Activated naive CD4-positive, alpha-beta T cell treated with anti-CD3 and anti-CD28 coated beads, Interleukin-2, amount 10 ng/mL, durations not matched to agents 7 days and 5 days (primary cell): Measurements from ENCODE around the gene LIN7A.

Source experiments
- CTCF ChIA-PET: fragments of 350-600 bp; sonication (Branson Sonifier 250); formaldehyde crosslinking; loops from one replicate; lab custom pipeline; 2021; ENCODE audit warnings: antibody characterized with exemption; lab: Charles Lee
- DNase-seq: peaks from one replicate; pipeline ENCODE4 v3.0.0-alpha.2; 2020
- H3K27ac Mint-ChIP-seq: one replicate; pipeline ENCODE4 v1.8.0; 2021; ENCODE audit warnings: mild to moderate bottlenecking, moderate library complexity, mixed read lengths
- H3K27me3 Mint-ChIP-seq: one replicate; pipeline ENCODE4 v1.8.0; 2021; ENCODE audit warnings: mild to moderate bottlenecking, mixed read lengths
- H3K36me3 Mint-ChIP-seq: one replicate; pipeline ENCODE4 v1.8.0; 2021; ENCODE audit warnings: mixed read lengths
- H3K4me1 Mint-ChIP-seq: one replicate; pipeline ENCODE4 v1.8.0; 2021; ENCODE audit warnings: mixed read lengths
- H3K4me3 Mint-ChIP-seq: one replicate; pipeline ENCODE4 v1.8.0; 2021; ENCODE audit warnings: mild to moderate bottlenecking, moderate library complexity, mixed read lengths
- H3K9me3 Mint-ChIP-seq: one replicate; pipeline ENCODE4 v1.8.0; 2021; ENCODE audit warnings: mixed read lengths

Gene LIN7A

GRCh38 chr12:80939231-80939950, 1.7 kb upstream of the LIN7A start:
- peaks cover 6% of the 10 kb centered on the region for H3K4me1 Mint-ChIP-seq
- no peaks in the 10 kb centered on the region for H3K9me3 Mint-ChIP-seq
- no peaks in the 10 kb centered on the region for H3K36me3 Mint-ChIP-seq
- CTCF ChIA-PET: no interaction called here
- H3K27ac Mint-ChIP-seq: no peak overlapping the region
- no peak overlapping the region for H3K4me3 Mint-ChIP-seq
- no peak for DNase-seq
- H3K27me3 Mint-ChIP-seq: peaks cover 29% of the 10 kb centered on the region

DNA sequence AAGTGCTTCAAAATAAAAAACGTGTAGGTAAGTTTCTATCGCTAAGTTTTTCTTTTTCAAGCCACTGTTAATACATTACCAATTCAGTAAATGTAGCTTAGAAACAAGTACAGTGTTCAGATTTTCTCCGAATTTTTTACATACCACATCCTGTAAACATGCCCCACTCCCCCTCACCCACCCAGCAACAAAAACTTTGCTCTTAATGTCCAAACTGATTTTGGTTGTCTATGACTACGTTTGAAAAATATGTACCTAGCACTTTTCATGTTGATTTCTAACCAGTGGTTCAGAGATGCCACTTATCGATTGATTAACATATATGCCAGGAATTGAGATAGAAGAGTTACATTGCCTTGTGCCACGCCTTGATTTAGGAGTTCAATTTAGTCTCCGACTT, 663 bp upstream of the LIN7A start:
- Mint-ChIP-seq H3K36me3 (no peaks in the 10 kb centered on the region), H3K27ac (no peak overlapping the region), H3K27me3 (peaks cover 29% of the 10 kb centered on the region), H3K4me1 (peaks cover 6% of the 10 kb centered on the region), H3K4me3 (no peak overlapping the region), H3K9me3 (no peaks in the 10 kb centered on the region)
- DNase-seq: no peak
- CTCF ChIA-PET: no interaction called here

DNA sequence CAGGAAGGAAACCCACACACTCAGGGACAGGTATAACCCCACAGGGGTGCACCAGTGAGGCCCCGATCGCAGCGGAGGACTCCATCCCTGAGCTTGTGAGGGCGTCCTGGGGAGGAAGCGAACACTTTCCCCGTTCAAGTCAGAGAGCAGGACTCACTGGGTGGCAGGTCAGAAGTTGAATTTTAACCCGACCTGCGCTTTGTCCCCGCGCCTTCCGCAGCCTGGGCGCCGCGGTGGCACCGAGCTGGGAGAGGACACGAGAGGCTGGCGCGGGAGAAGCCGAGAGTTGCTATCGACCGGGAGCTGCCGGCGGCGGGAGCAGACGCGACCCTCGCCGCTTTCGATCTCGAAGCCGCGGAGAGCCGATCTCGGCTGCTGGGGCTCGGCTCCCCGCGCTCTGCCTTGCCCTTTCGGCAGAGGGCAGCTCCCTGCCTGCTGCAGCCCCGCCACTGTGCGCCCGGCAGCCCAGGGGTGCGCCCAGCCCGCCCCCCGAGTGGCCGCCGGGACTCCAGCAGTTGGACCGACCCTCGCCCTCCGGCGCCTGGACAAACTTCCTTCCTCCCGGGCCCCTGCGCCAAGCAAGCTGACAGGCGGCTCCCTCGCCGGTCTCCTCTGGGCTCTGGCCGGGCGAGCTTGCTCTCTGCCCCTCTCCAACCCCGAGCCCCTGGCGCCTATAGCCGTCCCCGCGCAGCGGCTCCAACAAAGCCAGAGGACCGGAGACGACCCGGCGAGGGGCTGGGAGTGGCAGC, 918 bp downstream of the LIN7A start:
- DNase-seq: no peak
- no peak overlapping the region for H3K4me3 Mint-ChIP-seq

GRCh38 chr12:80936353-80936641, 1.4 kb downstream of the LIN7A start:
- peaks cover 29% of the 10 kb centered on the region for H3K27me3 Mint-ChIP-seq
- no peaks in the 10 kb centered on the region for H3K9me3 Mint-ChIP-seq
- peaks cover 6% of the 10 kb centered on the region for H3K4me1 Mint-ChIP-seq
- CTCF ChIA-PET: no interaction called here
- no peak for DNase-seq
- H3K4me3 Mint-ChIP-seq: no peak overlapping the region
- H3K27ac Mint-ChIP-seq: no peak overlapping the region
- no peaks in the 10 kb centered on the region for H3K36me3 Mint-ChIP-seq

More for the DNA sequence above, 918 bp downstream of the LIN7A start:
- H3K4me1 Mint-ChIP-seq: peaks cover 6% of the 10 kb centered on the region
- CTCF ChIA-PET: no interaction called here
- no peak overlapping the region for H3K27ac Mint-ChIP-seq
- H3K9me3 Mint-ChIP-seq: no peaks in the 10 kb centered on the region
- peaks cover 29% of the 10 kb centered on the region for H3K27me3 Mint-ChIP-seq
- no peaks in the 10 kb centered on the region for H3K36me3 Mint-ChIP-seq

GRCh38 chr12:80935111-80935510, 2.6 kb downstream of the LIN7A start:
- CTCF ChIA-PET: no interaction called here
- no peak overlapping the region for H3K4me3 Mint-ChIP-seq
- peaks cover 29% of the 10 kb centered on the region for H3K27me3 Mint-ChIP-seq
- no peak overlapping the region for H3K27ac Mint-ChIP-seq
- DNase-seq: no peak
- H3K36me3 Mint-ChIP-seq: no peaks in the 10 kb centered on the region
- H3K4me1 Mint-ChIP-seq: peaks cover 6% of the 10 kb centered on the region
- no peaks in the 10 kb centered on the region for H3K9me3 Mint-ChIP-seq

DNA sequence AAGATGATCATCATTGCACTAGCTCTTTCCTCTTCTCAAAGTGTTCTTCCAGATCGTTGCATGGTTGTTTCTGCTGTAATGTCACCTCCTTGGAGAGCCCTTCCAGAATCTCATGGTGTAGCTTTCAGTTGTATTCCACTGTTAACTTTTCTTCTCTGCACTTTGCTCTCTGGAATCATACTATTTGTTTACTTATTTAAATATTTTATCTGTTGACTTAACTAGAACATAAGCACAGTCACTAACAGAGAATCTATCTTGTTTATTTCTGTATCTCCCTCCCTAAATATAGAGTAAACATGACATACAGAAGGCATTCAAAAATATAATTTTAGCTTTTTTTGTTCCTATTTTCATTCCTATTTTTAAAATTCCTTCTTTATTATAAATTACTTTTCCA, 11.8 kb downstream of the LIN7A start:
- no peak overlapping the region for H3K27ac Mint-ChIP-seq
- CTCF ChIA-PET: no interaction called here
- H3K36me3 Mint-ChIP-seq: no peaks in the 10 kb centered on the region
- H3K27me3 Mint-ChIP-seq: no peaks in the 10 kb centered on the region
- no peaks in the 10 kb centered on the region for H3K4me1 Mint-ChIP-seq
- peaks cover 2% of the 10 kb centered on the region for H3K9me3 Mint-ChIP-seq
- DNase-seq: no peak
- no peak overlapping the region for H3K4me3 Mint-ChIP-seq

DNA sequence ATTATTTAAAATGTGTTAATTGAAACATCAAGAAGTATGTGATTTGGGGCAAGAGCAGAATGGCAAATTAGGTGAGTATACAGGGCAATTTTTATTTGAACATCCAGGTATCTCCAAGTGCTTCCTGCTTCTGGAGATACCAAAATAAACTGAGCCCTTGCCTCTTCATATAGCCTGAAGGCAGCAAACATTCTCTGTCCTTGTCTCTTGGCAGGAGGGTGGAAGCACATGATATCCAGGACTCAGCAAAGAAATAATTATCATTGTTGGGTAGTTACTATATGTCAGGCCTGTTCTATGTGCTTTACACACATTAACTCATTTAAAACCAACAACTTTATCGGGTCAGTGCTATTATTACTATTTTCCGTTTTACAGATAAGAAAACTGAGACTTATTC, 12.5 kb downstream of the LIN7A start:
- Mint-ChIP-seq H3K4me1 (no peaks in the 10 kb centered on the region), H3K9me3 (peaks cover 2% of the 10 kb centered on the region), H3K4me3 (no peak overlapping the region), H3K27me3 (no peaks in the 10 kb centered on the region), H3K36me3 (no peaks in the 10 kb centered on the region), H3K27ac (no peak overlapping the region)
- CTCF ChIA-PET: no interaction called here
- DNase-seq: no peak

GRCh38 chr12:80924437-80924836, 13.3 kb downstream of the LIN7A start:
- DNase-seq: no peak
- H3K4me3 Mint-ChIP-seq: no peak overlapping the region
- CTCF ChIA-PET: no interaction called here
- peaks cover 2% of the 10 kb centered on the region for H3K9me3 Mint-ChIP-seq
- no peaks in the 10 kb centered on the region for H3K4me1 Mint-ChIP-seq
- H3K27me3 Mint-ChIP-seq: no peaks in the 10 kb centered on the region
- H3K36me3 Mint-ChIP-seq: no peaks in the 10 kb centered on the region
- H3K27ac Mint-ChIP-seq: no peak overlapping the region

DNA sequence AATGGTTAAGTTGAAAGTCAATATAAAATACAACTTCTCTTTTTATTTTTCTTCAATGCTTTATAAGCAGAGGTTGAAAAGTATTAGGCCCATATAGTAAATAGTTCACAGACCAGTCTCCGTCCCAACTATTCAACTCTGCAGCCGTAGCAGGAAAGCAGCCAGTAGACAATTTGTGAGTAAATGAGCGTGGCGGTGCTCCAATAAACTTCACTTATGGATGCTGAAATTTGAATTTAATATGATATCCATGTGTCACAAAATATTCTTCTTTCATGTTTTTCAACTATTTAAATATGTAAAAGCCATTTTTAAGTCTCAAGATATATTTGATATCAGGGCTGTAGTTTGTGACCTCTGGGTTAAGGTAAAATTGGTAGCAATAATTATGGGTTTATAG, 17.7 kb downstream of the LIN7A start:
- CTCF ChIA-PET: no interaction called here
- Mint-ChIP-seq H3K4me1 (no peaks in the 10 kb centered on the region), H3K27ac (no peak overlapping the region), H3K9me3 (no peaks in the 10 kb centered on the region), H3K36me3 (no peaks in the 10 kb centered on the region), H3K4me3 (no peak overlapping the region), H3K27me3 (no peaks in the 10 kb centered on the region)
- no peak for DNase-seq

- DNase-seq: no peak
- Mint-ChIP-seq H3K36me3 (no peaks in the 10 kb centered on the region), H3K27me3 (no peaks in the 10 kb centered on the region), H3K4me1 (no peaks in the 10 kb centered on the region), H3K9me3 (peaks cover 3% of the 10 kb centered on the region), H3K4me3 (no peak overlapping the region), H3K27ac (no peak overlapping the region)
- CTCF ChIA-PET: no interaction called here
These were observed 20.1 kb downstream of the LIN7A start for GRCh38 chr12:80917651-80918050.

DNA sequence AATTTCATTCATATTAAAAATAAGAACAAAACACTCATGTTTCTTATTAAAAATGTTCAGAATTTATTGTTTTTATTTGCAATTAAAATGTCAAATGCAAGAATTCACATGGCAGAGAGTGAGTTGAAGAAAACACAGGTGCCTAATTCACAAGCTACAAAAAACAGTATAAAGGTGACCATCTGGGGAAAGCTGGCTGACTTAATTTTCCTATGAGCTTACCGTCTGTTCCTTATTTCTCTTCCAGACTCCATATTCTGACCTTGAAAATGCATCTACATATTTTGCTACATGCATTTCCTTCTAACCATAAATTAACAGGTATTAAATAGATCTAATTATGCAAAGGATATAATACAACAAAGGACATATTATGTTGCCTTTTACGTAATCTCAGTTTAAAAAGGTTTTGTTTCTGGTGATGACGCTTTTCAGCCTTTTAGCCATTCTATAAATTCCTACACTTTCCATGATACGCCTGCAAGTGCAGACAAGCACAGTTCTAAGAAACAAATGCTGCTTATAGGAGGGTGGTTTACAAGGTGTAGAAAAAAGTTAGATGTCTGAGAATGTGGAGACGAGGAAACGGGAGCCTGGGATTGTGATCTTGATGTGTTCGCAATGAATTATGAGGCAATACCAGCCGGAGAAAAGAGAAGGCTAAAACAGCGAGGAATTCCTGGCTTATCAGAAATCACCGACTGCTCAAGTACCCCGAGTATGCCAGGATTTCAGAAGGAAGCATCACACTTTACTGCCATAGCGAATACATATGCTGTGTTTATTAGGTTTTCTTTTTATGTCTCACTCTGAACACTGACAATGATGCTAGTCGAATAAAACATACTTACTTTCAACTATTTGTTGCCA, 24.6 kb downstream of the LIN7A start:
- peaks cover 3% of the 10 kb centered on the region for H3K9me3 Mint-ChIP-seq
- H3K36me3 Mint-ChIP-seq: no peaks in the 10 kb centered on the region
- H3K27ac Mint-ChIP-seq: no peak overlapping the region
- H3K4me1 Mint-ChIP-seq: no peaks in the 10 kb centered on the region
- H3K4me3 Mint-ChIP-seq: no peak overlapping the region
- DNase-seq: no peak
- H3K27me3 Mint-ChIP-seq: no peaks in the 10 kb centered on the region
- CTCF ChIA-PET: interaction anchor here (0.5 kb wide), 1 partner anchor 8 kb away, joined by 3 read pairs; no protein-coding TSS in a partner anchor

DNA sequence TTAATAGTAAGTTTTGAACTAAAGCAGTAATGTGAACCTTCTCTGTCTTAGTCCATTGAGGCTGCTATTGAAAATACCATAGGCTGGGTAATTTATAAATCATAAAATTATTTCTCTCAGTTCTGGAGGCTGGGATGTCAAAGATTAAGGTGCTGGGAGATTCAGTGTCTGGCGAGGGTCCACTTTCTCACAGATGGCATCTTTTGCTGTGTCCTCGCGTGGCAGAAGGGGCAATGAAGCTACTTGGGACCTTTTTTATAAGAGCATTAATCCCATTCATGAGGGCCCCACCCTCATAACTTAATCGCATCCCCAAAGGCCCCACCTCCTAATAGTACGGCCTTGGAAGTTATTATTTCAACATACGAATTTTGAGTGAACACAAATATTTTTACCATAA, 28.4 kb downstream of the LIN7A start:
- no peak for DNase-seq
- Mint-ChIP-seq H3K9me3 (peaks cover 1% of the 10 kb centered on the region), H3K4me1 (no peaks in the 10 kb centered on the region), H3K4me3 (no peak overlapping the region), H3K27me3 (no peaks in the 10 kb centered on the region), H3K27ac (no peak overlapping the region), H3K36me3 (no peaks in the 10 kb centered on the region)
- CTCF ChIA-PET: no interaction called here

DNA sequence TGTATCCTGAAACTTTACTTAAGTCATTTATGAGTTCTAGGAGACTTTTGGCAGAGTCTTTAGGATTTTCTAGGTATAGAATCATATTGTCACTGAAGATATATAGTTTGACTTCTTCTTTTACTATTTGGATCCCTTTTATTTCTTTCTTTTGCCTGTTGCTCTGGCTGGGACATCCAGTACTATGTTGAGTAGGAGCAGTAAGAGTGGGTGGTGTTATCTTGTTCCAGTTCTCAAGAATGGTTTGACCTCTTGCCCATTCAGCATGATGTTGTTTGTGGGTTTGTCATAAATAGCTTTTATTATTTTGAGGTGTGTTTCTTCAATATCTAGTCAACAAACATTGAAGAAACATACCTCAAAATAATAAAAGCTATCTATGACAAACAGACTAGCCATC, 35.0 kb downstream of the LIN7A start:
- no peaks in the 10 kb centered on the region for H3K4me1 Mint-ChIP-seq
- H3K4me3 Mint-ChIP-seq: no peak overlapping the region
- no peak overlapping the region for H3K27ac Mint-ChIP-seq
- DNase-seq: no peak
- H3K27me3 Mint-ChIP-seq: no peaks in the 10 kb centered on the region
- no peaks in the 10 kb centered on the region for H3K36me3 Mint-ChIP-seq
- peaks cover 11% of the 10 kb centered on the region for H3K9me3 Mint-ChIP-seq
- CTCF ChIA-PET: no interaction called here

- H3K36me3 Mint-ChIP-seq: no peaks in the 10 kb centered on the region
- CTCF ChIA-PET: no interaction called here
- H3K4me1 Mint-ChIP-seq: no peaks in the 10 kb centered on the region
- no peaks in the 10 kb centered on the region for H3K27me3 Mint-ChIP-seq
- no peak for DNase-seq
- no peak overlapping the region for H3K27ac Mint-ChIP-seq
- peaks cover 11% of the 10 kb centered on the region for H3K9me3 Mint-ChIP-seq
- no peak overlapping the region for H3K4me3 Mint-ChIP-seq
These were observed 36.1 kb downstream of the LIN7A start for GRCh38 chr12:80901661-80902060.
